DMS153 treated with DMSO at 0.1 percent for 48 hours (cell line): ENCODE data around the gene RIMBP3B.
"Not testable (repeated sequence)": the region's sequence is repeated elsewhere in the genome, so short reads cannot be mapped to it uniquely, and the experiment has no call there.

Experiments
- DNase-seq: peaks from one replicate; lab custom pipeline; 2025; ENCODE audit not compliant: unreplicated experiment; lab: John Stamatoyannopoulos, UW

RIMBP3B gene

GRCh38 chr22:21407792-21408191 is 24.2 kb downstream of the RIMBP3B start:
- DNase-seq: not testable (repeated sequence)

GRCh38 chr22:21416375-21416774 is 32.8 kb downstream of the RIMBP3B start:
- not testable (repeated sequence) for DNase-seq

- not testable (repeated sequence) for DNase-seq
These were observed 33.7 kb downstream of the RIMBP3B start, which contains the start of gene HIC2 for GRCh38 chr22:21417227-21417746. TSS of gene HIC2 (plus strand) at chr22:21417371. CDS start at chr22:21442832, 25,461 bp downstream.

GRCh38 chr22:21417853-21418252 is 34.3 kb downstream of the RIMBP3B start:
- DNase-seq: not testable (repeated sequence)

GRCh38 chr22:21418974-21419638 is 35.6 kb downstream of the RIMBP3B start:
- not testable (repeated sequence) for DNase-seq

- not testable (repeated sequence) for DNase-seq
These were observed 36.7 kb downstream of the RIMBP3B start for GRCh38 chr22:21420180-21420763.

- DNase-seq: not testable (repeated sequence)
These were observed 40.6 kb downstream of the RIMBP3B start for GRCh38 chr22:21424084-21424709.

- DNase-seq: not testable (repeated sequence)
These were observed 51.1 kb downstream of the RIMBP3B start for GRCh38 chr22:21434378-21435233.

- DNase-seq: not testable (repeated sequence)
These were observed 52.7 kb downstream of the RIMBP3B start for GRCh38 chr22:21435998-21436810.

- DNase-seq: not testable (repeated sequence)
These were observed 54.5 kb downstream of the RIMBP3B start for GRCh38 chr22:21438013-21438412.
